ENCODE measurements around the gene IDE. TPM values are rescaled to one million over a fixed set of nuclear protein-coding genes. Genes with fewer than 3 reads are reported as not detected.
"Not testable (repeated sequence)": the region's sequence is repeated elsewhere in the genome, so short reads cannot be mapped to it uniquely, and the experiment has no call there.

IDE gene
- total RNA-seq, 2 donors from 2014 or later = 40.4 to 43.5 TPM

- DNase-seq (no peak), ATAC-seq (no peak)
- intact Hi-C loops (cut with DNase I, micrococcal nuclease) = no loop called here
Observed at GRCh38 chr10:92405419-92405924, 168.4 kb downstream of the IDE start.

GRCh38 chr10:92404612-92405418 lies 169.1 kb downstream of the IDE start:
- intact Hi-C loops (cut with DNase I, micrococcal nuclease) = no loop called here
- ATAC-seq (no peak), DNase-seq (no peak)

GRCh38 chr10:92402234-92402633 lies 171.7 kb downstream of the IDE start:
- DNase-seq; intact Hi-C loops (cut with DNase I, micrococcal nuclease); ATAC-seq: not testable (repeated sequence)

Other genes starting within 250 kb of the IDE start
- gene KIF11, start 19.0 kb upstream of the IDE start, total RNA-seq = 1 to 10 TPM; 3.5 to 8.6 TPM
- gene HHEX, start 115.9 kb upstream of the IDE start, total RNA-seq = 1 to 10 TPM; 2.5 to 4.8 TPM

Measured in left colon (tissue), 2 donors.